HPDE6-E6E7 (cell line): Measurements from ENCODE around the gene MACF1.
A peak's percentile ranks its signal among the peaks of the same experiment; 100 is the strongest.
"Not testable (repeated sequence)": the region's sequence is repeated elsewhere in the genome, so short reads cannot be mapped to it uniquely, and the experiment has no call there.

Source experiments
- DNase-seq: peaks from one replicate; pipeline ENCODE4 v3.0.0; 2011; ENCODE audit warnings: missing footprints; ENCODE audit errors: extremely low spot score

MACF1 gene

GRCh38 chr1:39177706-39178105 lies 26.8 kb upstream of the MACF1 start:
- no peak for DNase-seq

- peak; percentile 47 for DNase-seq
Observed at GRCh38 chr1:39178541-39179431, 25.7 kb upstream of the MACF1 start.

GRCh38 chr1:39181311-39181710 lies 23.2 kb upstream of the MACF1 start:
- DNase-seq, result no peak

GRCh38 chr1:39182804-39183203 lies 21.7 kb upstream of the MACF1 start:
- DNase-seq, result no peak

GRCh38 chr1:39183503-39184353 lies 20.8 kb upstream of the MACF1 start:
- DNase-seq, result peak; percentile 80

- DNase-seq, result no peak
Observed at GRCh38 chr1:39184354-39184818, 20.1 kb upstream of the MACF1 start.

- no peak for DNase-seq
Observed at GRCh38 chr1:39187275-39188046, 17.0 kb upstream of the MACF1 start.

GRCh38 chr1:39189592-39190041 lies 14.9 kb upstream of the MACF1 start:
- DNase-seq, result no peak

- no peak for DNase-seq
Observed at GRCh38 chr1:39190096-39190495, 14.4 kb upstream of the MACF1 start.

DNA sequence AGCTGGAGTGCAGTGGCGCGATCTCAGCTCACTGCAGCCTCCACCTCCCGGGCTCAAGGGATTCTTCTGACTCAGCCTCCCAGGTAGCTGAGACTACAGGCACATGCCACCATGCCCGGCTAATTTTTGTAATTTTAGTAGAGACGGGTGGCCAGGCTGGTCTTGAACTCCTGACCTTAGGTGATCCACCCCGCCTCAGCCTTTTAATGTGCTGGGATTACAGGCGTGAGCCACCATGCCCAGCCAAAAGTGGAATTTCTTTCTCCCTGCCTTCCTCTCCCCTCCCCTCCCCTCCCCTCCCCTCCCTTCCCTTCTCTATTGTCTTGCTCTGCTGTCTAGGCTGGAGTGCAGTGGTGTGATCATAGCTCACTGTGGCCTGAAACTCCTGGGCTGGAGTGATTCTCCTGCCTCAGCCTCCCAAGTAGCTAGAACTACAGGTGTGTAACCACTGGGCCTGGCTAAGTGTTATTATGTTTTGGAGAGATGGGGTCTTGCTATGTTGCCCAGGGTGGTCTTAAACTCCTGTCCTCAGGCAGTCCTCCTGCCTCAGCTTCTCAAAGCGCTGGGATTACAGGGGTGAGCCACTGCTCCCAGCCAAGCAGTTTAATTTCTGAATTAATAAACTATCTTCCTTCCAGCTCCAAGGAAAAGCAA lies 10.0 kb upstream of the MACF1 start:
- DNase-seq, result no peak

GRCh38 chr1:39195166-39196111 lies 9.1 kb upstream of the MACF1 start:
- DNase-seq, result no peak

DNA sequence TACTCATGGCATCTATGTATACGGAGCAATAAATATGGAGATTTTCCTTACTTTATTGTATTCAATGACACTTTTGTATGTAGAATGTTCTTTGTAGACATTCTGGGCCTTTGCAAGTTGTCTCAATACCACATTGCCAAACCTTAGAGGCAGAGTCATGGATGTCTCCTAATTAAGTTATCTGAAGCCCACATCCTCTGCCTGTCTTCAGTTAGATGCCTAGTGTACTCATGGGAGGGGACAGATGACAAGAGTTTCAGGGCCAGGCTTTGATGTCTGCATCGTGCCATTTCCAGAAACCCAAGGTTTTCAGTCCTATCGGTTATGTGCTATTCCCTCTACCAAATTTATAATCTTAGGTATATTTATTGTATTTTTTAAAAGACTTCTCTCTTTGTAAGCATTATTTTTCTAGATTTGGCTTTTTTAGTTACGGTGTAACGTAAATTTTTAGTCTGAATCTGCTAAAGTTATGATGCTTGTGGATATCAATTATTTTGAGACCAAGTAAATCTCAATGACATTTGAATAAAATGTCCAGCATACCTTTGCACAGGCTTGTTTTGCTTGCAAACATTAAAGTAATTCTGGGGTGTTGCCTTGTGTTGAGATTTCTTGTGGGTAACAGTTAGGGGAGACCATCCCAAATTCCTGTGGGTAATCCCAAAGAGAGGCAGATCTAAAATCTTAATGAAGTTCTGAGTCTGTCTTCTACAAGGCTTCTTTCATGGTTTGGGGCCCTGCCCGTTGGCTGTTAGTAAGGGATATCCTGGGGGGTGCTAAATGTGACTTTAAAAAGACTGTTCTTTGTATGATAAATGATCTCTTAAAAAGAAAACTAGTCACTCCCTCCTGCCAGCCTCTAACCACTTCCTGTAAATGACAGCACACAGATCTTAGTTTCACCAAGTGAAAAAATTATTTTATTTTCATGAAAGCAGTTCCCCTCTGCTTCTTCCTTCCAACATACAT lies 8.0 kb upstream of the MACF1 start:
- no peak for DNase-seq

- DNase-seq, result no peak
Observed at GRCh38 chr1:39199593-39199992, 4.9 kb upstream of the MACF1 start.

DNA sequence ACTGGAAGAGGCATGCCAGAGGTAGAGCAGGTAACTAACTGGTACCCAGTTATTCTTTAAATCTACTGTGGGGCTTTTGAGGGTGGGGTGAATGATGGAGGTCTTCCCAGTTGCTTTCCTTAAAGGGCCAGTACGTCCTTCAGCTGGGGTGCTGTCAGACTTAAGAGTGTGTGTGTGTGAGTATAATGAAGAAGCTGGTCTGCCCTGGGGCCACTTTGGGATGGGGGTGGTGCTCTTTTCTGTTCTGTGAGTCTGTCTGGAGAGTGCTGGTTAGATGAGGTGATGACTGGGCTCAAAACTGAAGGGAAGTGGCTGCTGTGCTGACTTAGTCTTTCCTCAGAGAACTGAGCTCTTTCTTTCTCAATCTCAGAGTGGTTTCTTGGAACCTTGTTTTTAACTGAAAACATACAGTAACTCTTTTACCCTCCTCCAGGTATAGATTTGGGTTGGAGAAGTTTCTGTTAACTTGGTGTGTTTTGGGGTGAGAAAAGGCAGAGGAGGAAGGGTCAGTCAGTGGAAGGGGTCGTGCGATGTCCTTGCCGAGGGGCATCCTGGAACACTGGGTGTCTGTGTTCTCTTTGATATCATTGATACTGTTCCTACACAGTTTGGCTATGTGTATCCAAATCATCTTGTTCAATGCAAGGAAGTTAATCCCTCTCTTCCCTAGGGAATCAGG lies 746 bp downstream of the MACF1 start:
- DNase-seq, result no peak

DNA sequence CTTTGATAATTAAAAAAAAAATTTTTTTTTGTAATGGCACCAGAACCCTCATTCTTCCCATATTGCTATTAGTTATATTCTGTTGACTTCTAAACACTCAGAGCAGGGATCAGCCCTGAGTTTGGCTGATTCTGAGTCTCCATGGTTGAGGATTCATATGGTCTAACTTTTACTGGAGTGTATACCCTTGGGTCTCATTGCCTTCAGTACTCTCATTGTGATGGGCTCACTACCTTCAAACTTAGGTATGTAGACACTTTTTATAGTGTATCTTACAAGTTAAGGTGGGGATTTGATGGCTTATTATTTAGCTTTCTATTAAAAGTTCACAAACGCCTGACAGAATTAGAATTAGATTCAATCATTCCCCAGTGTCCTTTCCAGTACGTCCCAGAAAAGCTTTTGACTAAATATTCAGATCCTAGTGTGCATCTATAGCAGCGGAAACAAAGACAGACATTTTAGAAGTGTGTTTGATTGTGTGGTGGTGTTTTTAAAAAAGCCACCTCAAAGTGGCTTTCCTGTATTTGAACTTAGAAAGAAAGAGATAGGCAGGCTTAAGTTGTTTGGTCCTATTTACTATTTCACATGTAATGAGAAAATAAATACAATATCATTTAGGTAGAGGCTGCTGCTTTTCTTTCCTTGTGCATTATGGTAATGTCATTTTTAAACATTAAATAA lies 1.4 kb downstream of the MACF1 start:
- no peak for DNase-seq

DNA sequence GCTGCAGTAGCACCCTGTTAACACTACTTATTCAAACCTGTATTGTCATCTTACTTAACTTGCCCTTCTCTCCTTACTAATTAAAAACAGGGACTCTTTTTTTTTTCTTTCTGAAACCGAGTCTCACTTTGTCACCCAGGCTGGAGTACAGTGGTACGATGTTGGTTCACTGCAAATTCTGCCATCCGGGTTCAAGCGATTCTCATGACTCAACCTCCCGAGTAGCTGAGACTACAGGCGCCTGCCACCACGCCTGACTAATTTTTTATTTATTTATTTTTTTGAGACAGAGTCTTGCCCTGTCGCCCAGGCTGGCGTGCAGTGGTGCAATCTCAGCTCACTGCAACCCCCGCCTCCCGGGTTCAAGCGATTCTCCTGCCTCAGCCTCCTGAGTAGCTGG lies 3.9 kb downstream of the MACF1 start:
- DNase-seq, result not testable (repeated sequence)

DNA sequence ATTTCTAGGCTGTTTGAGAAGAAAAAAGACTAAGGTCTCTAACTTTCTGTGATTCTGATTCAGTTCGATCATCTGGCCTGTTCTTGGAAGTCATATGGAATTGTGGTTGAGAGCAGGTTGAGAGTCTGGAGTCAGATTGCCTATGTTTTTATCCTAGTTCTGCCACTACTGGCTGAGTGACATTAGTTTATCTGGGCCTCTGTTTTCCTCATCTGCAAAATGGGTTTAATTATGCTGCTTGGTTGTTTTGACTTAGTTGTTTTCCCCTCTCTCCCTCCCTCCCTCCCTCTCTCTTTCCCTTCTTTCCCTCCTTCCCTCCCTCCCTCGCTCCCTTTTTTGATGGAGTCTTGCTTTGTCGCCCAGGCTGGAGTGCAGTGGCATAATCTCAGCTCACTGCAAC lies 6.2 kb downstream of the MACF1 start:
- no peak for DNase-seq

DNA sequence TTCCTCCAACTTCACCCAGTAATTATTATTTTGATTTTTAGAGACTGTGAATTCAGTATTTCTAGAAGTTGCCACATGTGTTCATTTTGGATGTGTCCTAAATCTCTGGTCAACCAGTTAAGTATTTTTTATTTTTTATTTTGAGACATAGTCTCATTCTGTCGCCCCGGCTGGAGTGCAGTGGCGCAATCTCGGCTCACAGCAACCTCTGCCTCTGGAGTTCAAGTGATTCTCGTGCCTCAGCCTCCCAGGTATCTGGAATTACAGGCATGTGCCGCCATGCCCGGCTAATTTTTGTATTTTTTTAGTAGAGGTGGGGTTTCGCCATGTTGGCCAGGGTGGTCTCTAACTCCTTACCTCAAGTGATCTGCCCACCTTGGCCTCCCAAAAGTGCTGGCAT lies 8.0 kb downstream of the MACF1 start:
- DNase-seq, result no peak
